ENCODE measurements around the gene NPW.

Gene NPW

DNA sequence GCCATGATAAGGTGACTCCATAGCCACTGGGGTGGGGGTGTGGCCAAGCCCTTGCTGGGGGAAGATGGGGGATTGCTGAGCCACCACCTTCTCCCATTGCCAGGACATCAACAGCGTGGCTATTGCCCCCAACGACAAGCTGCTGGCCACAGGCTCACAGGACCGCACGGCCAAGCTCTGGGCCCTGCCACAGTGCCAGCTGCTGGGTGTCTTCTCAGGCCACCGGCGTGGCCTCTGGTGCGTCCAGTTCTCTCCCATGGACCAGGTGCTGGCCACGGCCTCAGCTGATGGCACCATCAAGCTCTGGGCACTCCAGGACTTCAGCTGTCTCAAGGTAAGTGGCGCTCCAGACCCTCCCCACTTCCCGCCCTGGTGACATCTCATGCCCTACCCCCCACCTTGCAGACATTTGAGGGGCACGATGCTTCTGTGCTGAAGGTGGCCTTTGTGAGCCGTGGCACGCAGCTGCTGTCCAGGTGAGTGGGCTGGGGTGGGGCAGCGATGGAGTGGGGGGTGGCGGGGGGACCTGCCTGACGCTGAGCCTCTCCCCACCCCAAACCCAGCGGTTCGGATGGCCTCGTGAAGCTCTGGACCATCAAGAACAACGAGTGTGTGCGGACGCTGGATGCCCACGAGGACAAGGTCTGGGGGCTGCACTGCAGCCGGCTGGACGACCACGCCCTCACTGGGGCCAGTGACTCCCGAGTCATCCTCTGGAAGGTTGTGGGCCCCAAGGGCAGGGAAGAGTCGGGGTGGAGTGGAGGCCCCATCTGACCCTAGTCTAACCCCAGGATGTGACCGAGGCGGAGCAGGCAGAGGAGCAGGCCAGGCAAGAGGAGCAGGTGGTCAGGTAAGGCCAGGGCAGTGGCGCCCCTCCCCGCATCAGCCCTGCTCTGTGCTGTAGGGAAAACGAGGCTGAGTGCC, 42.4 kb upstream of the NPW start:
- TF ChIP-seq, protein P1, sequence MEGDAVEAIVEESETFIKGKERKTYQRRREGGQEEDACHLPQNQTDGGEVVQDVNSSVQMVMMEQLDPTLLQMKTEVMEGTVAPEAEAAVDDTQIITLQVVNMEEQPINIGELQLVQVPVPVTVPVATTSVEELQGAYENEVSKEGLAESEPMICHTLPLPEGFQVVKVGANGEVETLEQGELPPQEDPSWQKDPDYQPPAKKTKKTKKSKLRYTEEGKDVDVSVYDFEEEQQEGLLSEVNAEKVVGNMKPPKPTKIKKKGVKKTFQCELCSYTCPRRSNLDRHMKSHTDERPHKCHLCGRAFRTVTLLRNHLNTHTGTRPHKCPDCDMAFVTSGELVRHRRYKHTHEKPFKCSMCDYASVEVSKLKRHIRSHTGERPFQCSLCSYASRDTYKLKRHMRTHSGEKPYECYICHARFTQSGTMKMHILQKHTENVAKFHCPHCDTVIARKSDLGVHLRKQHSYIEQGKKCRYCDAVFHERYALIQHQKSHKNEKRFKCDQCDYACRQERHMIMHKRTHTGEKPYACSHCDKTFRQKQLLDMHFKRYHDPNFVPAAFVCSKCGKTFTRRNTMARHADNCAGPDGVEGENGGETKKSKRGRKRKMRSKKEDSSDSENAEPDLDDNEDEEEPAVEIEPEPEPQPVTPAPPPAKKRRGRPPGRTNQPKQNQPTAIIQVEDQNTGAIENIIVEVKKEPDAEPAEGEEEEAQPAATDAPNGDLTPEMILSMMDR (IDR thresholded peaks at IDR 0.05) = no peak

DNA sequence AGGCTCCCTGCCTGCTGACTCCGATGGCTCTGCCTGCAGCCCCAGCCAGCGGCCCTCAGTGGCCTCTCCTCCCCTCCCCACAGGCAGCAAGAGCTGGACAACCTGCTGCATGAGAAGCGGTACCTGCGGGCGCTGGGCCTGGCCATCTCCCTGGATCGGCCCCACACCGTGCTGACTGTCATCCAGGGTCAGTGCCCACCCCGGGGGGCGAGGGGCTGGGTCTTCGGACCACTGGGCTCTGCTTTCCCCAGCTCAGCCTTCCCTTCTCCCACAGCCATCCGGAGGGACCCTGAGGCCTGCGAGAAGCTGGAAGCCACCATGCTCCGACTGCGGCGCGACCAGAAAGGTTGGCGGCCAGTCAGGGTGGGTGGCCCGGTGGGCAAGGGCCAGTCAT, 41.7 kb upstream of the NPW start:
- TF ChIP-seq, protein P1 (IDR thresholded peaks at IDR 0.05) = no peak

DNA sequence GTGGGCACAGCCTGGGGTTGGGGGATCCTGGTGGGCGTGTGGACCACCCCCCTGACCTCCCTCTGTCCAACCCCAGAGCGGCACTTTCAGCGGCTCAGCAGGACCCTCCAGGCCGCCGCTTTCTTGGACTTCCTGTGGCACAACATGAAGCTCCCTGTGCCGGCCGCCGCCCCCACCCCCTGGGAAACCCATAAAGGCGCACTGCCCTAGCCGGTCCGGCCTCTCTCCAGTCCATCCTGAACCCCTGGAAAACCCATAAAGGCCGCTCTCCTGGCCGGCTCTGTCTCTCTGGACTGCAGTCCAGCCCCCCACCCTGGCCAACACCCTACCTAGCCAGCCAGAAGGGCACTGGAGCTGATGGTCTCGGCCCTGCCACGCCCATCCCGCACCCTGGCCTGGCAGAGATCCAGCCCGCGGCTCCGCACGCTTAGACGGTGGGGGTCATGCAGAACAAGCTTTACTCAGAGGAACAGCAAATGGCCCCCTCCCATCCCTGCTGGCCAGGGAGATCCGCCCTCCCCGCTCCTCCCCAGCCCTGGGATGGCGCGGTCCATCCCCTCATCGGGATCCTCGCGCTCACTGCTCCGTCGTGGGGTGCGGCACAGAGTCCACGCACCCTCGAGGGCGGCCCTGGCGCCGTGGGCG, 41.0 kb upstream of the NPW start:
- TF ChIP-seq, protein P1 (IDR thresholded peaks at IDR 0.05) = no peak

DNA sequence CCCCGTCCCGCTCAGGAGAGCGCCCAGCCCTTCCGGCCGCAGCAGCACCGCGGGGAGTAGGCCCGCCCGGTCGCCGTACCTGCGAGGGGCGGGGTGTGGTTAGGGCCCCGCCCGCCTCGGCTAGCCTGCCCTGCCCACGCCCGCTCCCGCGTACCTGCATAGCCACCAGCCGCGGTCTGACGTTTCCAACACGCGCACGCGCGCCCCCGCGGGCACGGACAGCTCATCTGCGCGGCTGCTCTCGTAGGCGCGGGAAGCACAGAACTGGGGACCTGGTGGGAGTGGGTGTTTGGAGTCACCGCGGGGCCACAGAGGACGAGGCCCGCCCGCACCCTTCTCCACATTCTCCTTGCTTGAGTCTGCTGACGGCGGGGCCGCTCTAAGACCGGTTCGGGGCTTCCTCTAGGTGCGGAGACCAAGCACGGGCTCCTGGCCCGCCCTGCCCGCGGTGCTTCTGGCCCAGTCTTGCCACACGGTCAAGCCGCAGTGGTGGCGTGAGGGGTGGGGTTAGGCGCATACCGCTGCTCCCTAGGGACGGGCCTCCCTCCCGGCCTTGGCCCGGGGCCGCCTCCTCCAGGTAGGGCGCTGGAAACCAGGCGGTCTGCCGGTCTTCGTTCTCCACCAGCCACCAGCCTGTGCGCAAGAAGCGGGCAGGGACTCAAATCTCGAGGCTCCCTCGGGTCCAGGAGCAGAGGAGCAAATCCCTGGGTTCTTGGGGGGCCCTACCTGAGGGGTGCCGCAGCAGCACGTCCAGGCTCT, 40.1 kb upstream of the NPW start:
- TF ChIP-seq, protein P1 (IDR thresholded peaks at IDR 0.05) = no peak

DNA sequence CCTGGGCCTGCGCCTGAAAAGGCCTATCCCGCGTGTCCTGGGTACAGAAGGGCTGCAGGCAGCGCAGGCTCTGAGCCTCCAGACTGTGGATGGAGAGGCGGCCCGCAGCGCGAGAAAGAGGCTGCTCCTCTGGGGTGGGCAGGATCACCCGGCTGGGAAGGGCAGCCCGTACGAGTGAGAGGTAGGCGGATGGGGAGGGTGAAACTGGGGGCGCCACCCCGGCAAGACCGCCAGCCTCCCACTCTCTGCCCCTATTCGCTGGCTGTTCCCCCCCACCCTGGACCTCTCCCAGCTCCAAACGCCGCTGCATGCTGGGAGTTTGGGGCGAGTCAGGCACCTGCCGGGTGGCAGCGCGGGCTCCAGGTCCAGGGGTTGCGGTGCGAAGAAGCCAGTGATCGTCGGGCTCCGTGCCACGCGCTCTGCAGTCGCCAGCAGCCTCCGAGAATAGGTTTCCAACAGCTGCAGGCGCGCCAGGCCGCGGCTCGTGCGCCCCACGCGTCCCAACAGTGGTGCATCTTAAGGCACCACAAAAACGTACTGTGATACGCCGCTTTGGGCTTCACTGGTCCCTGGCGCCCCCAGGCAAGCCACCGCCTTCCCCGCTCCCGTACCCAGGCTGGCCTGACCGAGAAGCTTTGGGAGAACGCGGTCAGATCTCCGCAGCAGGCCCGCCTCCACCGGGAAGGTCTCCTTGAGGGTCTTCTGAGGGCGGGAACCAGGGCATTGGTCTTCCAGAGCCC, 39.4 kb upstream of the NPW start:
- TF ChIP-seq, protein P1 (IDR thresholded peaks at IDR 0.05) = no peak

DNA sequence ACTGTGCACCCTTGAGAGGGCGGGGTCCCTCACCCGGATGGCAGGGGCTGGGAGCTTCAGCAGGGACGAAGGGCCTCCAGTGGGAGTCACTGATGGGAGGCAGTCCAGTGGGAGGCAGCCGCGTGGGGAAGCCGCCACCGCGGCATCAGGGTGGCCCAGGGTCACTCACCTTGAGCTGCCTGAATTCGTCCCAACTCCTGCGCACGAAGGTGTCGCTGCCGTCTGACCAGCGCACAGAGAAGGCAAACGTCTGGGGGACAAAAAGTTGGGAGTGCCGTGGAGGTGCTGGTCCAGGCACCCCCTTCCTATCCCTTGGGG, 38.9 kb upstream of the NPW start:
- TF ChIP-seq, protein P1 (IDR thresholded peaks at IDR 0.05) = no peak

DNA sequence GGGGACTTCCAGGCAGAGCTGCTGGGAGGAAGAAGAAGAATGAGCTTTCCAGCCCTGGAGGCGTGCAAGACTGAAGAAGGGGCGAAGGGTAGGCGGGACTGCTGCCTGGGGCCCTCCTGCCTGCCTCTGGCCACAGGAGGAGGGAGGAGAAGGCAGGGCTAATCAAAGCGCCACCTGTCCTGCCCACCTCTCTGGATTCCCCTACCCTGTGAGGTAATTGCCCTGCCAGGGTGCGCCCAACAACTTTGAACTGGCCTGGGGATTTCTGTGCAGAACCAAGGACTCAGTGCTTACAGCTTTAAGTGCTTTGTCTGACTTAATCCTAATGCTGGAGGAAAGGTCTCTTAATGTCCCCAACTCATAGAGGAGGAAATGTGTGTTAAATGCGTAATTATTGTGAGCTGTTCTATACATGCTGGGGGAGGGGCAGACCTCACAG, 38.2 kb upstream of the NPW start, which contains the start of gene NOXO1:
Gene NOXO1 (minus strand): TSS at position 72 of the 439 bp plus-strand sequence. CDS start 290 bp downstream, outside the sequence.
- TF ChIP-seq, protein P1 (IDR thresholded peaks at IDR 0.05) = no peak
